K562 (cell line): ENCODE data around the gene MSANTD4. TPM values are rescaled to one million over a fixed set of nuclear protein-coding genes. Genes with fewer than 3 reads are reported as not detected.

Experiments used
- CHD4 ChIP-seq: fragments of 200-600 bp; sonication (generic); IDR thresholded peaks from 3 replicates; pipeline ENCODE4 v1.6.1; 2012; ENCODE audit warnings: low read depth, mild to moderate bottlenecking, mixed read lengths, low read length, inconsistent platforms; ENCODE audit not compliant: insufficient read depth, insufficient replicate concordance, poor library complexity, severe bottlenecking
- CREB3L1 ChIP-seq: fragments of 450-650 bp; IDR thresholded peaks from 2 replicates; pipeline ENCODE4 v1.6.1; 2014; ENCODE audit warnings: low read depth, mild to moderate bottlenecking, moderate library complexity, borderline replicate concordance
- E2F1 ChIP-seq: sonication (generic); formaldehyde crosslinking; IDR thresholded peaks from 2 replicates; pipeline ENCODE4 v1.8.1; 2023; ENCODE audit warnings: mild to moderate bottlenecking, missing genetic modification reagents, moderate library complexity
- KAT8 ChIP-seq: fragments of 450-650 bp; IDR thresholded peaks from 2 replicates; pipeline ENCODE4 v1.6.1; 2016; ENCODE audit warnings: low read depth, mild to moderate bottlenecking
- KDM5B ChIP-seq: fragments of 200-600 bp; sonication (generic); IDR thresholded peaks from 2 replicates; pipeline ENCODE4 v1.6.1; 2012; ENCODE audit warnings: low read depth, mild to moderate bottlenecking, moderate library complexity, low read length, control low read depth, inconsistent platforms; ENCODE audit not compliant: insufficient replicate concordance
- LARP7 ChIP-seq: fragments of 450-650 bp; IDR thresholded peaks from 2 replicates; pipeline ENCODE4 v1.6.1; 2016
- MEF2A ChIP-seq: IDR thresholded peaks from 2 replicates; pipeline ENCODE4 v1.6.1; 2011; ENCODE audit warnings: low read depth, mild to moderate bottlenecking, low read length, moderate library complexity; ENCODE audit not compliant: control insufficient read depth
- SAFB ChIP-seq: fragments of 200-400 bp; formaldehyde crosslinking; IDR thresholded peaks from 2 replicates; pipeline ENCODE4 v1.6.1; 2017; ENCODE audit warnings: low read depth, low read length, borderline replicate concordance
- SP2 ChIP-seq: IDR thresholded peaks from 2 replicates; pipeline ENCODE4 v1.6.1; 2011; ENCODE audit warnings: mild to moderate bottlenecking, low read depth, low read length, moderate library complexity; ENCODE audit not compliant: poor library complexity, severe bottlenecking; ENCODE audit errors: extremely low read depth
- TEAD2 ChIP-seq: fragments of 450-650 bp; IDR thresholded peaks from 2 replicates; pipeline ENCODE4 v1.6.1; 2016; ENCODE audit warnings: missing genetic modification characterization, control low read depth, missing compliant biosample characterization
- ZC3H4 ChIP-seq: sonication (generic); formaldehyde crosslinking; IDR thresholded peaks from 2 replicates; pipeline ENCODE4 v1.9.0; 2021; ENCODE audit warnings: missing genetic modification reagents, borderline replicate concordance
- ZFP30 ChIP-seq: fragments of 250-450 bp; sonication (Bioruptor Pico); IDR thresholded peaks from 2 replicates; pipeline ENCODE4 v1.8.0; 2022; ENCODE audit warnings: moderate library complexity, mild to moderate bottlenecking, inconsistent platforms, borderline replicate concordance
- ZFX ChIP-seq: sonication (generic); formaldehyde crosslinking; IDR thresholded peaks from 2 replicates; pipeline ENCODE4 v1.8.0; 2022; ENCODE audit warnings: mild to moderate bottlenecking, missing genetic modification reagents, moderate library complexity
- ZNF436 ChIP-seq: fragments of 250-450, 450-650 bp; sonication (Bioruptor Pico); formaldehyde crosslinking; IDR thresholded peaks from 2 replicates; pipeline ENCODE4 v1.7.0; 2020; ENCODE audit warnings: mild to moderate bottlenecking
- ZNF584 ChIP-seq: fragments of 200-800 bp; sonication (Bioruptor generic); IDR thresholded peaks from 2 replicates; pipeline ENCODE4 v1.6.1; 2016; ENCODE audit warnings: low read depth, mild to moderate bottlenecking, missing genetic modification characterization, missing compliant biosample characterization
- polyA plus RNA-seq, 8 experiments: library from polyadenylated mRNA; depleted of rRNA in 4 of 8; stranded (reverse) in 5 of 8; unstranded in 3 of 8; fragments of >200 nt; fragmentation: Nextera tagmentation in 2 of 8; fragmentation: Illumina TruSeq in 1 of 8; extraction: Ambion mirVana in 2 of 8; extraction: Trizol in 1 of 8; gene quantifications; 2 replicates each; pipeline versions ENCODE4 v1.2.1 to v1.2.3, GENCODE V29; 2011 to 2014; ENCODE audit warnings: inconsistent platforms in 1 of 8, missing spikeins in 1 of 8
- total RNA-seq, 7 experiments: library from RNA; depleted of rRNA in 6 of 7; stranded (reverse); fragments of >200 nt in 6 of 7; fragmentation: Illumina TruSeq in 2 of 7; extraction: Trizol in 2 of 7; gene quantifications; 2 replicates each; pipeline versions ENCODE4 v1.2.1 to v1.2.3, GENCODE V29; 2011 to 2021; ENCODE audit warnings: low replicate concordance in 1 of 7
- TF ChIP-seq, protein P1 (sequence below): fragments of 450-650 bp; IDR thresholded peaks from 2 replicates; pipeline ENCODE4 v1.6.1; 2016; ENCODE audit warnings: mild to moderate bottlenecking
- TF ChIP-seq, protein P2 (sequence below): fragments of 450-650 bp; conservative IDR thresholded peaks from 2 replicates; pipeline ENCODE4 v1.6.1; 2016; ENCODE audit warnings: missing genetic modification characterization, low read depth, mild to moderate bottlenecking, missing compliant biosample characterization, moderate library complexity
- TF ChIP-seq, protein P3 (sequence below): fragments of 250-450 bp; sonication (Bioruptor Pico); IDR thresholded peaks from 2 replicates; pipeline ENCODE4 v1.4.0; 2020; ENCODE audit warnings: borderline replicate concordance

Gene MSANTD4
- total and polyA plus RNA-seq, 9 of the 15 experiments (the other 6 are each of a cell fraction or from before 2014, with no cell fraction given), result 5.0 to 16.4 (median 10.2) TPM

- TF ChIP-seq E2F1 (CRISPR knock-in tag) (no peak), ZFX (peak; percentile 71), ZFP30 (CRISPR knock-in tag) (no peak), CREB3L1 (no peak), MEF2A (no peak), KAT8 (no peak), LARP7 (no peak), ZC3H4 (CRISPR knock-in tag) (no peak), TEAD2 (tag) (peak; percentile 83), ZNF436 (CRISPR knock-in tag) (no peak), KDM5B (peak; percentile 65), SP2 (peak; percentile 79), SAFB (0 out of 2 replicates have a peak, but pooled peaks have one; percentile 52), CHD4 (no peak), ZNF584 (CRISPR knock-in tag) (no peak)
- TF ChIP-seq, protein P1, sequence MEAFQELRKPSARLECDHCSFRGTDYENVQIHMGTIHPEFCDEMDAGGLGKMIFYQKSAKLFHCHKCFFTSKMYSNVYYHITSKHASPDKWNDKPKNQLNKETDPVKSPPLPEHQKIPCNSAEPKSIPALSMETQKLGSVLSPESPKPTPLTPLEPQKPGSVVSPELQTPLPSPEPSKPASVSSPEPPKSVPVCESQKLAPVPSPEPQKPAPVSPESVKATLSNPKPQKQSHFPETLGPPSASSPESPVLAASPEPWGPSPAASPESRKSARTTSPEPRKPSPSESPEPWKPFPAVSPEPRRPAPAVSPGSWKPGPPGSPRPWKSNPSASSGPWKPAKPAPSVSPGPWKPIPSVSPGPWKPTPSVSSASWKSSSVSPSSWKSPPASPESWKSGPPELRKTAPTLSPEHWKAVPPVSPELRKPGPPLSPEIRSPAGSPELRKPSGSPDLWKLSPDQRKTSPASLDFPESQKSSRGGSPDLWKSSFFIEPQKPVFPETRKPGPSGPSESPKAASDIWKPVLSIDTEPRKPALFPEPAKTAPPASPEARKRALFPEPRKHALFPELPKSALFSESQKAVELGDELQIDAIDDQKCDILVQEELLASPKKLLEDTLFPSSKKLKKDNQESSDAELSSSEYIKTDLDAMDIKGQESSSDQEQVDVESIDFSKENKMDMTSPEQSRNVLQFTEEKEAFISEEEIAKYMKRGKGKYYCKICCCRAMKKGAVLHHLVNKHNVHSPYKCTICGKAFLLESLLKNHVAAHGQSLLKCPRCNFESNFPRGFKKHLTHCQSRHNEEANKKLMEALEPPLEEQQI, result peak; percentile 89
- TF ChIP-seq, protein P2, sequence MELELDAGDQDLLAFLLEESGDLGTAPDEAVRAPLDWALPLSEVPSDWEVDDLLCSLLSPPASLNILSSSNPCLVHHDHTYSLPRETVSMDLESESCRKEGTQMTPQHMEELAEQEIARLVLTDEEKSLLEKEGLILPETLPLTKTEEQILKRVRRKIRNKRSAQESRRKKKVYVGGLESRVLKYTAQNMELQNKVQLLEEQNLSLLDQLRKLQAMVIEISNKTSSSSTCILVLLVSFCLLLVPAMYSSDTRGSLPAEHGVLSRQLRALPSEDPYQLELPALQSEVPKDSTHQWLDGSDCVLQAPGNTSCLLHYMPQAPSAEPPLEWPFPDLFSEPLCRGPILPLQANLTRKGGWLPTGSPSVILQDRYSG (tag), result no peak
- TF ChIP-seq, protein P3, sequence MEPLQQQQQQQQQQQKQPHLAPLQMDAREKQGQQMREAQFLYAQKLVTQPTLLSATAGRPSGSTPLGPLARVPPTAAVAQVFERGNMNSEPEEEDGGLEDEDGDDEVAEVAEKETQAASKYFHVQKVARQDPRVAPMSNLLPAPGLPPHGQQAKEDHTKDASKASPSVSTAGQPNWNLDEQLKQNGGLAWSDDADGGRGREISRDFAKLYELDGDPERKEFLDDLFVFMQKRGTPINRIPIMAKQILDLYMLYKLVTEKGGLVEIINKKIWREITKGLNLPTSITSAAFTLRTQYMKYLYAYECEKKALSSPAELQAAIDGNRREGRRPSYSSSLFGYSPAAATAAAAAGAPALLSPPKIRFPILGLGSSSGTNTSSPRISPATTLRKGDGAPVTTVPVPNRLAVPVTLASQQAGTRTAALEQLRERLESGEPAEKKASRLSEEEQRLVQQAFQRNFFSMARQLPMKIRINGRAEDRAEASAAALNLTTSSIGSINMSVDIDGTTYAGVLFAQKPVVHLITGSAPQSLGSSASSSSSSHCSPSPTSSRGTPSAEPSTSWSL, result no peak
Measured at GRCh38 chr11:106021967-106022794, at the start of gene MSANTD4 (continued).
